BJ (cell line): ENCODE measurements around the gene YARS1. TPM values are rescaled to one million over a fixed set of nuclear protein-coding genes. Genes with fewer than 3 reads are reported as not detected.

Experiments
- CTCF ChIA-PET: fragments of 350-600 bp; formaldehyde crosslinking; extraction: SDS; loops from one replicate; lab custom pipeline; 2021; ENCODE audit warnings: antibody characterized with exemption, inconsistent platforms; lab: Yijun Ruan, JAX
- POLR2A ChIA-PET: fragments of 300-600 bp; sonication (Branson Sonifier 250); formaldehyde crosslinking; extraction: SDS; loops from one replicate; lab custom pipeline; 2021; ENCODE audit warnings: antibody characterized with exemption; lab: Charles Lee
- DNase-seq: peaks from one replicate; pipeline ENCODE4 v3.0.0-alpha.2; 2011; ENCODE audit warnings: low read depth
- H3K27me3 ChIP-seq: 2 replicates; pipeline ENCODE4 v1.6.0; 2011; ENCODE audit warnings: low read length; ENCODE audit not compliant: control insufficient read depth, insufficient read depth
- H3K36me3 ChIP-seq: 2 replicates; pipeline ENCODE4 v1.5.1; 2011; ENCODE audit warnings: low read length; ENCODE audit not compliant: control insufficient read depth, insufficient read depth
- H3K4me3 ChIP-seq: 2 replicates; pipeline ENCODE4 v1.5.1; 2011; ENCODE audit warnings: low read depth, mild to moderate bottlenecking, control low read depth, low read length
- CTCF ChIP-seq: IDR thresholded peaks from 2 replicates; pipeline ENCODE4 v1.5.1; 2011; ENCODE audit warnings: low read depth, mild to moderate bottlenecking, control low read depth, inconsistent platforms, low read length, moderate library complexity; ENCODE audit not compliant: insufficient read depth
- polyA plus RNA-seq: library from polyadenylated mRNA; depleted of rRNA; stranded (reverse); fragments of >200 nt; gene quantifications from 2 replicates; pipeline ENCODE4 v1.2.3, GENCODE V29; 2011

The YARS1 gene
- polyA plus RNA-seq, 1 experiment, result 75.3 TPM

GRCh38 chr1:32769524-32770220 is 47.5 kb downstream of the YARS1 start:
- ChIA-PET CTCF (interaction anchor here (0.5 to 2.8 kb wide), 6 partner anchors 11 to 248 kb away, joined by 3 to 15 read pairs (median 4); partner anchors contain the start of gene SYNC), POLR2A (interaction anchor here (1.0 kb wide), 1 partner anchor 57 kb away, joined by 3 read pairs; no protein-coding TSS in a partner anchor)
- H3K27me3 ChIP-seq, result no peaks in the 10 kb centered on the region
- H3K4me3 ChIP-seq, result no peak overlapping the region
- no peak for DNase-seq
- no peak for TF ChIP-seq CTCF
- peaks cover 21% of the 10 kb centered on the region for H3K36me3 ChIP-seq

GRCh38 chr1:32768110-32768850 is 48.9 kb downstream of the YARS1 start:
- Histone ChIP-seq H3K36me3 (peaks cover 12% of the 10 kb centered on the region; the same call in 1 of the 2 replicates), H3K27me3 (no peaks in the 10 kb centered on the region), H3K4me3 (no peak overlapping the region)
- TF ChIP-seq CTCF, result no peak
- ChIA-PET POLR2A (interaction anchor here (0.7 kb wide), 1 partner anchor 139 kb away, joined by 5 read pairs; no protein-coding TSS in a partner anchor), CTCF (interaction anchor here (1.3 to 2.8 kb wide), 5 partner anchors 15 to 247 kb away, joined by 3 to 15 read pairs (median 4); no protein-coding TSS in a partner anchor)
- no peak for DNase-seq

GRCh38 chr1:32767641-32768040 is 49.5 kb downstream of the YARS1 start:
- DNase-seq, result no peak
- Histone ChIP-seq H3K4me3 (no peak overlapping the region), H3K27me3 (no peaks in the 10 kb centered on the region), H3K36me3 (peaks cover 10% of the 10 kb centered on the region; the same call in 1 of the 2 replicates)
- CTCF ChIA-PET, result interaction anchor here (1.7 to 2.8 kb wide), 2 partner anchors 14 to 56 kb away, joined by 3 to 15 read pairs; no protein-coding TSS in a partner anchor
- POLR2A ChIA-PET, result no interaction called here
- no peak for TF ChIP-seq CTCF

GRCh38 chr1:32767156-32767555 is 50.0 kb downstream of the YARS1 start:
- peaks cover 8% of the 10 kb centered on the region; the same call in 1 of the 2 replicates for H3K36me3 ChIP-seq
- TF ChIP-seq CTCF, result no peak
- H3K27me3 ChIP-seq, result no peaks in the 10 kb centered on the region
- POLR2A ChIA-PET, result no interaction called here
- CTCF ChIA-PET, result interaction anchor here (1.7 kb wide), 1 partner anchor 13 kb away, joined by 3 read pairs; no protein-coding TSS in a partner anchor
- no peak for DNase-seq
- H3K4me3 ChIP-seq, result no peak overlapping the region
